ENCODE measurements around the gene GAS5.
"Not testable (repeated sequence)": the region's sequence is repeated elsewhere in the genome, so short reads cannot be mapped to it uniquely, and the experiment has no call there.

Gene GAS5

GRCh38 chr1:173867753-173868265, at the start of gene GAS5:
Gene GAS5, minus strand, starts transcription at chr1:173867989.
- peak; percentile 100 for DNase-seq

- no peak for DNase-seq
These were observed 49.4 kb upstream of the GAS5 start, which contains the start of gene SERPINC1 for GRCh38 chr1:173917149-173917548. Gene SERPINC1, minus strand, starts transcription at chr1:173917327. Its CDS starts 68 bp downstream, at chr1:173917259.

GRCh38 chr1:173916667-173917066, 48.9 kb upstream of the GAS5 start:
- no peak for DNase-seq

GRCh38 chr1:173915596-173915995, 47.8 kb upstream of the GAS5 start:
- DNase-seq: no peak

GRCh38 chr1:173914366-173914871, 46.6 kb upstream of the GAS5 start:
- DNase-seq: no peak

- DNase-seq: no peak
These were observed 45.3 kb upstream of the GAS5 start for GRCh38 chr1:173913111-173913510.

GRCh38 chr1:173903827-173904531, 36.2 kb upstream of the GAS5 start:
- no peak for DNase-seq

GRCh38 chr1:173900992-173901391, 33.2 kb upstream of the GAS5 start:
- DNase-seq: no peak

- no peak for DNase-seq
These were observed 32.6 kb upstream of the GAS5 start for GRCh38 chr1:173900427-173900826.

- no peak for DNase-seq
These were observed 26.4 kb upstream of the GAS5 start for GRCh38 chr1:173894189-173894588.

GRCh38 chr1:173893611-173894010, 25.8 kb upstream of the GAS5 start:
- no peak for DNase-seq

- no peak for DNase-seq
These were observed 22.1 kb upstream of the GAS5 start for GRCh38 chr1:173889885-173890284.

- DNase-seq: no peak
These were observed 21.0 kb upstream of the GAS5 start for GRCh38 chr1:173888749-173889148.

GRCh38 chr1:173887627-173888026, 19.8 kb upstream of the GAS5 start:
- DNase-seq: no peak

GRCh38 chr1:173886746-173887611, 19.2 kb upstream of the GAS5 start:
- no peak for DNase-seq

GRCh38 chr1:173884701-173885100, 16.9 kb upstream of the GAS5 start:
- DNase-seq: no peak

GRCh38 chr1:173881117-173881516, 13.3 kb upstream of the GAS5 start:
- DNase-seq: not testable (repeated sequence)

- DNase-seq: no peak
These were observed 10.5 kb upstream of the GAS5 start for GRCh38 chr1:173878251-173878650.

- no peak for DNase-seq
These were observed 8.9 kb upstream of the GAS5 start for GRCh38 chr1:173876732-173877131.

GRCh38 chr1:173871500-173871899, 3.7 kb upstream of the GAS5 start:
- DNase-seq: no peak

- no peak for DNase-seq
These were observed 3.3 kb upstream of the GAS5 start for GRCh38 chr1:173871091-173871490.

GRCh38 chr1:173870252-173871075, 2.7 kb upstream of the GAS5 start:
- no peak for DNase-seq

- DNase-seq: no peak
These were observed 1.2 kb upstream of the GAS5 start for GRCh38 chr1:173869021-173869359.

Measured in GOT3 (cell line).